PC-3 (cell line): Measurements from ENCODE around the gene NBAS. TPM values are rescaled to one million over a fixed set of nuclear protein-coding genes. Genes with fewer than 3 reads are reported as not detected.

Experiments used
- ATAC-seq: fragments of 200-7000 bp; cut with Tn5 transposase; 2 replicates; pipeline ENCODE4 v1.9.1; 2020; ENCODE audit warnings: mild to moderate bottlenecking, moderate library complexity
- BruUV-seq: library from RNA; stranded (reverse); fragments of 400-500 nt; replicated peaks from 2 replicates; lab custom pipeline; 2021; lab: Mats Ljungman, UMichigan
- CTCF ChIA-PET: fragments of 300-600 bp; sonication (Branson Sonifier 250); formaldehyde crosslinking; loops from one replicate; lab custom pipeline; 2022; ENCODE audit warnings: antibody characterized with exemption; lab: Charles Lee
- POLR2A ChIA-PET: fragments of 300-600 bp; sonication (Branson Sonifier 250); formaldehyde crosslinking; loops from one replicate; lab custom pipeline; 2022; ENCODE audit warnings: antibody characterized with exemption; ENCODE audit not compliant: unreplicated experiment; lab: Charles Lee
- DNase-seq: peaks from one replicate; pipeline ENCODE4 v3.0.0-alpha.2; 2015
- H2AFZ ChIP-seq: fragments of 300-600 bp; sonication (generic); 2 replicates; pipeline ENCODE4 v1.6.0; 2016; ENCODE audit warnings: antibody characterized with exemption, low read length
- H3F3A ChIP-seq: fragments of 300-600 bp; sonication (generic); one replicate; pipeline ENCODE4 v1.6.0; 2017; ENCODE audit warnings: antibody characterized with exemption, low read length, control low read depth, mild to moderate bottlenecking; ENCODE audit not compliant: unreplicated experiment
- H3K27ac ChIP-seq: fragments of 300-600 bp; sonication (generic); 2 replicates; pipeline ENCODE4 v1.5.1; 2016; ENCODE audit warnings: mild to moderate bottlenecking, low read length
- H3K27me3 ChIP-seq: fragments of 300-600 bp; sonication (generic); 2 replicates; pipeline ENCODE4 v1.6.1; 2016; ENCODE audit warnings: low read length, mixed read lengths
- H3K36me3 ChIP-seq: fragments of 300-600 bp; sonication (generic); 2 replicates; pipeline ENCODE4 v1.6.1; 2016; ENCODE audit warnings: low read depth, mixed run types, low read length, mixed read lengths
- H3K4me1 ChIP-seq: fragments of 300-600 bp; sonication (generic); 2 replicates; pipeline ENCODE4 v1.5.1; 2016; ENCODE audit warnings: low read length; ENCODE audit not compliant: insufficient read depth
- H3K4me2 ChIP-seq: fragments of 300-600 bp; sonication (generic); 2 replicates; pipeline ENCODE4 v1.6.0; 2016; ENCODE audit warnings: low read length
- H3K4me3 ChIP-seq: fragments of 300-600 bp; sonication (generic); 2 replicates; pipeline ENCODE4 v1.5.1; 2016; ENCODE audit warnings: mild to moderate bottlenecking, low read length, mixed read lengths
- H3K79me2 ChIP-seq: fragments of 300-600 bp; sonication (generic); 2 replicates; pipeline ENCODE4 v1.6.1; 2017; ENCODE audit warnings: low read length, mixed read lengths
- H3K9ac ChIP-seq: fragments of 300-600 bp; sonication (generic); 2 replicates; pipeline ENCODE4 v1.6.0; 2016; ENCODE audit warnings: mild to moderate bottlenecking, low read length
- H3K9me2 ChIP-seq: fragments of 300-600 bp; sonication (generic); replicated peaks from 2 replicates; pipeline ENCODE4 v1.6.1; 2016; ENCODE audit warnings: mixed run types, low read length, mixed read lengths
- H3K9me3 ChIP-seq: fragments of 300-600 bp; sonication (generic); 2 replicates; pipeline ENCODE4 v1.6.1; 2016; ENCODE audit warnings: low read length, mixed read lengths
- H4K20me1 ChIP-seq: fragments of 300-600 bp; sonication (generic); 2 replicates; pipeline ENCODE4 v1.6.1; 2016; ENCODE audit warnings: low read length, mixed read lengths
- CTCF ChIP-seq: fragments of 300-600 bp; sonication (generic); conservative IDR thresholded peaks from 2 replicates; pipeline ENCODE4 v1.5.1; 2017; ENCODE audit warnings: antibody characterized with exemption, low read depth, mild to moderate bottlenecking, low read length
- EZH2 ChIP-seq: fragments of 300-600 bp; sonication (generic); IDR thresholded peaks from one replicate; pipeline ENCODE4 v1.6.1; 2017; ENCODE audit warnings: antibody characterized with exemption, mild to moderate bottlenecking, low read length; ENCODE audit not compliant: unreplicated experiment
- EZH2phosphoT487 ChIP-seq: fragments of 300-600 bp; sonication (generic); IDR thresholded peaks from 2 replicates; pipeline ENCODE4 v1.6.1; 2018; ENCODE audit warnings: mild to moderate bottlenecking, antibody characterized with exemption, low read length, borderline replicate concordance
- intact Hi-C: fragments of 100-400 bp; cut with micrococcal nuclease; formaldehyde crosslinking; loops from 2 replicates; pipeline ENCODE4 v1.9.0; 2023
- total RNA-seq: library from RNA; depleted of rRNA; stranded (reverse); fragments of >200 nt; gene quantifications from 2 replicates; pipeline ENCODE4 v1.2.3, GENCODE V29; 2014

NBAS gene
- total RNA-seq, 1 experiment from 2014 or later: 37.2 TPM

GRCh38 chr2:15436195-15436594, 124.9 kb downstream of the NBAS start:
- H3K79me2 ChIP-seq: no peaks in the 10 kb centered on the region
- POLR2A ChIA-PET: interaction anchor here (0.7 kb wide), 1 partner anchor 21 kb away, joined by 5 read pairs; no protein-coding TSS in a partner anchor
- no peak overlapping the region for H3K4me3 ChIP-seq
- CTCF ChIA-PET: no interaction called here
- no peak overlapping the region for H2AFZ ChIP-seq
- no TSS peak for BruUV-seq
- ATAC-seq (no peak), DNase-seq (no peak)
- no peaks in the 10 kb centered on the region for H3F3A ChIP-seq
- no peaks in the 10 kb centered on the region for H3K4me1 ChIP-seq
- H3K9ac ChIP-seq: no peak overlapping the region
- intact Hi-C loops: no loop called here
- no peak overlapping the region for H3K4me2 ChIP-seq
- TF ChIP-seq EZH2phosphoT487: no peak
- no peak for TF ChIP-seq EZH2
- TF ChIP-seq CTCF: no peak
- H3K9me3 ChIP-seq: no peaks in the 10 kb centered on the region
- no peaks in the 10 kb centered on the region for H4K20me1 ChIP-seq
- no peaks in the 10 kb centered on the region for H3K36me3 ChIP-seq
- H3K27me3 ChIP-seq: no peaks in the 10 kb centered on the region
- H3K9me2 ChIP-seq: no peaks in the 10 kb centered on the region
- no peak overlapping the region for H3K27ac ChIP-seq

- CTCF ChIA-PET: no interaction called here
- Histone ChIP-seq H4K20me1 (no peaks in the 10 kb centered on the region), H3K4me1 (no peaks in the 10 kb centered on the region), H3F3A (no peaks in the 10 kb centered on the region), H3K9me3 (no peaks in the 10 kb centered on the region), H2AFZ (no peak overlapping the region), H3K4me3 (no peak overlapping the region), H3K27ac (no peak overlapping the region), H3K79me2 (no peaks in the 10 kb centered on the region), H3K9me2 (no peaks in the 10 kb centered on the region), H3K4me2 (no peak overlapping the region), H3K36me3 (no peaks in the 10 kb centered on the region), H3K27me3 (no peaks in the 10 kb centered on the region), H3K9ac (no peak overlapping the region)
- no TSS peak for BruUV-seq
- intact Hi-C loops: no loop called here
- no peak for TF ChIP-seq CTCF
- TF ChIP-seq EZH2: no peak
- no peak for TF ChIP-seq EZH2phosphoT487
- DNase-seq: no peak
- no peak for ATAC-seq
- POLR2A ChIA-PET: no interaction called here
These were observed 125.7 kb downstream of the NBAS start for GRCh38 chr2:15435474-15435873.

GRCh38 chr2:15432642-15433256, 128.4 kb downstream of the NBAS start:
- intact Hi-C loops: no loop called here
- Histone ChIP-seq H3F3A (no peaks in the 10 kb centered on the region), H3K9ac (no peak overlapping the region), H3K36me3 (no peaks in the 10 kb centered on the region), H4K20me1 (no peaks in the 10 kb centered on the region), H3K4me3 (no peak overlapping the region), H3K79me2 (no peaks in the 10 kb centered on the region), H3K27ac (no peak overlapping the region), H2AFZ (no peak overlapping the region), H3K4me2 (no peak overlapping the region), H3K27me3 (no peaks in the 10 kb centered on the region), H3K4me1 (no peaks in the 10 kb centered on the region), H3K9me3 (no peaks in the 10 kb centered on the region), H3K9me2 (no peaks in the 10 kb centered on the region)
- no peak for ATAC-seq
- ChIA-PET CTCF (no interaction called here), POLR2A (interaction anchor here (0.7 kb wide), 1 partner anchor 1614 kb away, joined by 3 read pairs; no protein-coding TSS in a partner anchor)
- TF ChIP-seq CTCF: no peak
- TF ChIP-seq EZH2: no peak
- no peak for TF ChIP-seq EZH2phosphoT487
- DNase-seq: no peak
- BruUV-seq: no TSS peak
